HG02938 (cell line): Measurements from ENCODE around the gene PRRC2B.

Experiments used
- ATAC-seq: cut with Tn5 transposase; IDR thresholded peaks from one replicate; pipeline ENCODE4 v1.9.1; 2021; ENCODE audit warnings: mild to moderate bottlenecking, moderate library complexity; ENCODE audit not compliant: unreplicated experiment

The PRRC2B gene

DNA sequence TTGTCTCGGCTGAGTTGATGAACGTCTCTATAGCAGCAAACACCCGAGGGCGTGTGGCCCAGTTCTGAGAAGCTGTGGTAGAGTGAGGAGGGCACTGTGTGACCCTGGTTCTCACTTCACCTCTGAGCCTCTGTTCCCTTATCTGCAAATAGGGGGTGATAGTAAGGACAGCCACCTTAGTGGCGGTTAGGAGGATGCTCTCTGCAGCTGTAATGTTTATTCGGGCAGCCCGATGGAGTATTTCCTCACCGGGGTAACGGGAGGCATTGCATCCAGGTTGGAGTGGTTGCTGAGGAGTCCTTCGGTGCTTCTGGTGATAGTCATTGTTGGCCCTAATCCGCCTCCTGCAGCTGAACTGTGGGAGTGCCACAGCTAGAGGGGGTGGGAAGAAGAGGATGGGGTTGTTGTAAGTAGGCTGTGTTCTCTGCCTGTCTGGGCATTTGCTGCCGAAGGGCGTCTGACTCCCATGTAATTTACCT lies 13.9 kb downstream of the PRRC2B start:
- ATAC-seq, result no peak

DNA sequence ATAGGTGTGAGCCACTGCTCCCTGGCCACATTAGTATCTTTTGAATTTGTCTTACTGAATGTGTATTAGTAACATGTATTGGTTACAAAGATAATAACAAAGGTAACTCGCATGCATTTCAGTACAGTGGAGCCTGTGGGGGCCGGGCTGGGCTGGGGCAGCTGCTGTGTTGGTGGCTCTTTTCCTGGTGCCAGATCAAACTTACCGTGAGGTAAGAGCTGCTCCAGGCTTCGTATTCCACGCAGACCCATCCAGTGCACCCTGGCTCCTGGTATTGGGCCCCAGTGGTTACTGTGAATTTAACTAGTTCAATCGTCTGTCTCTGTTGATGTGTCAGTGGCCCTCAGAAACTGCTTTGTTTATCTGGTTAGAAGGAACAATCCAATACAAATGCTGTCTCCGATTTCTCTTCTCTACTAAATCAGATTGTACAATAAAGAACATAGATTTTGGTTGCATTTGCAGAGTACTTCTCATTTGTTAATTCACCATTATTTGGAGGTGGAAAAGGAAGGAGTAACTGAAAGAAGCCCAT lies 15.6 kb downstream of the PRRC2B start:
- ATAC-seq, result no peak

DNA sequence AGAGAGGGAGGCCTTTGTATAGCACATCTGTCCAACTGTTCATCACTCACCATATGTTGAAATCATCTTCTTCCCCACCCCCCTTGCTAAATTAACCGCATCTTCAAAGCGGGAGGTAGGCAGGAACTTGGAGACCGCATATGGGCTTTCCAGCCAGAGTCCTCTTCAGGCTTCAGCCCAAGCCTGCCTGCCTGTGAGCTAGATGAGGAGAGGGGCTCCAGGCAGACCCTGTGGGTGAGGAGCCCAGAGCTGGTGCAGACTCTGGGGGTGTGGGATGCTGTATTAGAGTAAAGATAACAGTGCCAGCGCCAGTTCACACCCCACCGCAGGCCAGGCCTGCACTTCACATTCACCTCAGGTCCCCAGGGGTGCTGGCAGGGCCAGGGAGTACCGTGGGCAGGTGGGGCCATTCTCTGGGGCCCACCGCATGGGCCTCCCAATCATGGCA lies 16.2 kb downstream of the PRRC2B start:
- no peak for ATAC-seq

DNA sequence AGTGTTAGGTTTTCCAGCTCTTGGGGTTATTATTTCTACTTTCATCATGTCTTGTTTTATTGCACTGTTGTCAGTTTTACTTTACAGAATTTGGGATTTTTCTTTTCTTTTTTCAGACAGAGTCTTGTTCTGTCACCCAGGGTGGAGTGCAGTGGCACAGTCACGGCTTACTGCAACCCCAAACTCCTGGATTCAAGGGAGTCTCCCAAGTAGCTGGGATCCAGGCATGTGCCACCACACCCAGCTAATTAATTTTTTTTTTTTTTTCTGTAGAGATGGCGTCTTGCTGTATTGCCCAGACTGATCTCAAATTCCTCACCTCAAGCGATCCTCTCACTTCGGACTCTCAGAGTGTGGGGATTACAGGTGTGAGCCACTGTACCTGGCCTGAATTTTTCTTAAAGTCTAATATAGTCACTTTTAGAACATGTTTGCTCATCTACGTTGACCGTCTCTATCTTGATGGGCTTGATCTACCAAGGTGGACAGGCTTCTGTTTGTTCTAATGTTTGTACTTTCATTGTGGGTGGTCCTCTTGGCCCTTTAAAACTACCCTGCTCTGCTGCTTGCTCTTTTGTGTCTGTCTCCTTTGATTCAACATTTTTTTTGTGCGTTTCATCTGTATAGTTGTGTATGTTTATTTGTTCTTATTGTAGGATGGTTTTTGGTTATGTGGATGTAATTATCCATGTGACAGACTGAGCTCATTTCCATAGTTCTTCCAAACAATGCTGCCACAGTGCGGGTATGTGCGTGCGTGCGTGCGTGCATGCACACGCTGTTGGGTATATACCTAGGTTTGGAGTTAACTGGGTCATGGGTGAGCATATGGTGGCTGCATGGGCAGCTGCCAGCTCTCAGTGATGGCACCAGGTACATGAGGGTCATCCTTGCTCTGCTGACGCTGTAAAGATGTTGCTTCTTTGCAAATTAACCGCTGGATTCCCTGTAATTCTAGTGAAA lies 18.1 kb downstream of the PRRC2B start:
- no peak for ATAC-seq

- no peak for ATAC-seq
These were observed 22.6 kb downstream of the PRRC2B start for GRCh38 chr9:131416509-131416908.

DNA sequence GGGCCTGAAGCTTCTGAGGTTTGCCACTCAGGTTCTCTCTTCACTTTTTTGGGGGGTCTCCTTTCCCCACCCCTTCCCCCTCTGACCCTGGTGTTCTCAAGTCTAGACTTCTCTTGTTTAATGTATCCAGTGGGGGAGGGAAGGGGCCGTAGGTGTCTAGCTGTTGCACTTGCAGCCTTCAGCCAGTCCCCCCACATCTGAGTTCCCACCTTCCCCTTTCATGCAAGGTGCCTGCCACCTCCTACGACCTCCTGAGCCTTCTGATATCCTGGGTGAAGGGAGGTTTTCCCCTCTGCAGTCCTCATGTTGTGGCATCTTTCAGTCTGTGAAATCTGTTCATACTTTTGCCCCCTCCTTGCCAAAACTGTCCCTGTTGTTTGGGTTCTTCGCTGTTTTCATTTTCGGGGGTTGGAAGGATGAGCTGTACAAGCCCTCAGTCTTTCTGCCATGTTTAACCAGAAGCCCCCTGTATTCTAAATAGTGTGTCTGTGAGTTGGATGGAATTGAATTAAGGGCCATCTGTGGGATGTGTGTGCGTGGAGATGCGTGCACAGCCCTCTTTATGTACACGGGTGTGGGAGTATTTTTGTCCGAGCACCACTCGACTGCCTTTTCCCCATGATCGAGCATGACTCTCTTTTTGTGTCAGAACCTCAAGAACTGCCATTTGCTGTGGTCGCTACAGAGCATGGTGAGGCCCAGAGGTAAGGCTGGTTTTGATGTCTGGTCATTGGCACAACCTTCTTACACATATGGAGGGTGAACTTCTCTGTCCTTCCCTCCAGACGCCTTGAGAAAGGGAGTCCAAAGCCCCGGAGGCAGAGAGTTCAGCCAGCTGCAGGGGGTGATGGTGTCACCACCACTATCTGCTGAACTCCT lies 23.6 kb downstream of the PRRC2B start:
- ATAC-seq, result no peak

DNA sequence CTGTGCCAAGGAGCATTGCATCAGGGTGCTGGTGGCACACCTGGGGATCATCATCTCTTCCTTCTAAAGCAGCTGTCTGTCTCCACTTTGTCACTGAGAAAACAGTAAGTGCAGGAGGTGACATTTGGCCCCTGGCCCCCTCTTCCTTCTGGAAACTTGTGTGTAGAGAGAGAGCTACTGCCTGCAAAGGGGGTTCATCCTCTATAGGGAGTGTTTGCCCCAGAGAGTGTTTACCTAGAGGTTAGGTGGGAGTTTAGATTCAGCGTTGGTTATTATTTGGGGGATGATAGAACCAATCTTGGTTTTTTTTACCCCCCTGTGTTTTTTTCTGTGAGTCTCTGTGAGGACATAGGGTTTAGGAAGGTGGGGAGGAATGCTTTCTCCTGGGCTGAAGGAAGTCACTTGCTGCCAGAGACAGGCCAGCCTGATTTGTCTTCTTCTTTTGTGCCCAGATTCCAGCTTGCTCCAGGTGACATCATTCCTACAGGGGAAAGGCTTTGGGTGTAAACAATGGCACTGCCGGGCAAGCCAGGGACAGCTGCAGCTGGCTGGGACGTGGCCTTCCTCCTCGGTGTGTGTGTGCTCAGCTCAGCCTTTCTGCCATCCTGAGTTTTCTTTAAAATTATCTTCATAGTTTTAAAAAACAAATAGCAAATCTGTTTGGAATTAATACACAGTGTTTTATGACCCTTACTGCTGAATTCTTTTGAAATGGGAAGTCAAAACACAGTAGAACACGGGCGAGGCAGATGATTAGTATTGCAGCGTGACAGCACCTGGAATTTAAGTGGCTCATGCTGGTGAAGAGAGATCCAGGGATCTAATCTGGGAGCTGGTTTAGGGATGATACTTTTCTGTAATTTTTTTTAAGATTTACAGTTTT lies 24.5 kb downstream of the PRRC2B start:
- no peak for ATAC-seq

- no peak for ATAC-seq
These were observed 25.2 kb downstream of the PRRC2B start for GRCh38 chr9:131419026-131419614.

DNA sequence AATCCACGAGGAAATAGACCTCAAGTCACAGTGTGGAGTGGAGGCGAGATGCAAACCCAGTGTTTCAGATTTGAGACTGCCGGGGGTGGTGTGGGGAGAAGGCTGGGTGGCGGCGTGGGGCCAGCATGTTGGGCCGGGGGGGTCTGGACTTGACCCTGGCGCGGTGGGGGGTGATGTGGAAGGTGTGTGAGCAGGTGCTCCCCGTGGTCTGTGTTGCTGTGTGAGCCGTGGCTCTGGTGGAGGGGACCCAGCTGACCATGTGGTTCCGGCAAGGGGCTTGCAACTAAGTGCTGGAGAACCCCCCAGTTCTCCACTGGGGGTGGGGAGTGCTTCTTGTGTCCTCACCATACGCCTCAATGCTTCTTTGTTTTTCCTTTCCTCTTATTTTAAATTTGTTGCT lies 25.8 kb downstream of the PRRC2B start:
- no peak for ATAC-seq

DNA sequence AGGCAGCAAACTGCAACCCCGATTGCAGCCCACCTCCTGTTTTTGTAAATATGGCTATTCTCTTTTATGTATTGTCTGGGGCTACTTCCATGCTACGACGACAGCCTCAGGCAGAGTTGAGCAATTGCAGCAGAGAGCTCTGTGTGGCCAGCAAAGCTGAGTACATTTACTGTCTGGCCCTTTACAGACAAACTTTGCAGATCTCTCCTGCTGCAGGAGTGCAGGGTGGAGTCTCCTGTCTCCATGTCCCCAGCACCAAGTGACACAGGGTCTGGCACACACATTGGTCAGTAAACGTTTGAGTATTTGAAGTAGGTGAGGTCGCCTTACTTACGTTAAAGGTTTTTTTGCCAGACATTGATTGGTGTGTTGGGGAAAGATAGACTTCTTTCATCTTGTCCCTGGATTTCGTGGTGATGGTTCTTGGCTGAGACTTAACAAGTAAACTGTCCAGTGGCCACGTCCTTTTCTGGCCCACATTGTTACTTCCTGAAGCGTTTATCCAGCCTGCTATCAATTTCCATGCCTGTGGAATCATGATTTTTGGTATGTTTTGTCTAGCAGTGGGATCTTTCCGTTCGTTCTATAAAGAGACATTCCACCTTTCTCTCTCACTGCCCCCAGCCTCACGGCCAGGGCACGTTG lies 27.2 kb downstream of the PRRC2B start:
- ATAC-seq, result no peak

GRCh38 chr9:131421691-131422090 lies 27.8 kb downstream of the PRRC2B start:
- no peak for ATAC-seq

DNA sequence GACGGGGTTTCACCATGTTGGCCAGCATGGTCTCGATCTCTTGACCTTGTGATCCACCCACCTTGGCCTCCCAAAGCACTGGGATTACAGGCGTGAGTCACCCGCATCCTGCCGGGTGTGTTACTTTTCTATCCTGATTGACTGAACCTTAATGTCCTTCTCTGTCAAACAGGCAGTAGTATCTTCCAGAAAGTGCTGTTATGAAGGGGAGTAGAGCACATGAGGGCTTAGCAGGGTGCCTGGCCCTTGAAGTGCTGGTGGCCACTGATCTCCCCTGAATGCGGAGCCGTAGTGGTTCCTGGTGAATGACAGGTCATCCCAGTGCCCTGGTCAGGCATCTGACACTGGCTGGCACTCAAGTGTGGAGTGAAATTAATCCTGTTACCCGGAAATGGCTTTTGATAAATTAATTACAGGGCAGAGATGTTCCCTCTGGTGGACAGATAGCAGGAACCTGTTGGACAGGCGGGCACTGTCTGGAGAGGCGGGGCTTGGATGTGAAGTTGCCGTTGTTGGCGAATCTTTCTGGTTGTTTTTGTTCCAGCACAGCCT lies 28.4 kb downstream of the PRRC2B start:
- ATAC-seq, result no peak

- no peak for ATAC-seq
These were observed 29.3 kb downstream of the PRRC2B start for GRCh38 chr9:131423171-131423581.

- no peak for ATAC-seq
These were observed 32.7 kb downstream of the PRRC2B start for GRCh38 chr9:131426545-131426944.

DNA sequence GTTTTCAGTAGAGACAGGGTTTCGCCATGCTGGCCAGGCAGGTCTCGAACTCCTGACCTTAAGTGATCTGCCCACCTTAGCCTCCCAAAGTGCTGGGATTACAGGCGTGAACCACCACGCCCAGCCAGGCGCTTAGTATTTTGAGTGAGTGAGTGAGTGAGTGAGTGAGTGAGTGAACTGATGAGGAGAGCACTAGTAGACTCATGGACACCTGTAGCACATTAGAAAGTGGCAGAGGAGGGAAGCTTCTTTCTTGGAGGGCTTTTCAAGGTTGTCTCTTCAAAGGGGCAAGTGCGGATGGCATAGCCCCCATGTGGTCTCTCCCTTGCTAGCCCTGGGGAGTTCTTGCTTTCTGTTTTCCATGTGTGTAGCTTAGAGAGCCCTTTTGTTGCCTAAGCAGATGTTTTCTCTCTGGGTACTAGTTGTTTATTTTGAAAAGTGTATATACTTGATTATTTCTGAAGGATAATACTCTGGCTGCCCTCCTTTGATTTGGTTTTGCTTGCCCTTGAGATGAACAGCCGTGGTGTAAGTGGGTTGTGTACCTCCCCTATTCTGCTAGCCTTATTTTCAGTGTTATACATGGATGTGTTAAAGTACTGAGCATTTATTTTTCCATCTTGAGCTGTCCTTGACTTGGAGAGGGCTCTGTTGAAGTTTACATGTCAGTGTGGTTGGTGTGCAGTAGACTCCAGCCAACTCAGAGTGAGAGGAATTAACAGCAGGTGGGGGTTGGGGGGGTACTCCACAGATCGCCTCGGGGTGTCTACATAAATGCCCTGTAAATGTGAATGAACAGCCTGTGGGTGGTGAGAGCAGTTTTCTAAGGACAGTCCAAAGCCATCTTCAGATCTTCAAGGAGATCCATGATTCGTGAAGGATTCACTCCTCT lies 35.5 kb downstream of the PRRC2B start:
- ATAC-seq, result no peak

GRCh38 chr9:131432050-131432449 lies 38.2 kb downstream of the PRRC2B start:
- no peak for ATAC-seq

GRCh38 chr9:131432597-131433301 lies 38.9 kb downstream of the PRRC2B start:
- no peak for ATAC-seq
